ENCODE data around the gene ALX4.

Gene ALX4

DNA sequence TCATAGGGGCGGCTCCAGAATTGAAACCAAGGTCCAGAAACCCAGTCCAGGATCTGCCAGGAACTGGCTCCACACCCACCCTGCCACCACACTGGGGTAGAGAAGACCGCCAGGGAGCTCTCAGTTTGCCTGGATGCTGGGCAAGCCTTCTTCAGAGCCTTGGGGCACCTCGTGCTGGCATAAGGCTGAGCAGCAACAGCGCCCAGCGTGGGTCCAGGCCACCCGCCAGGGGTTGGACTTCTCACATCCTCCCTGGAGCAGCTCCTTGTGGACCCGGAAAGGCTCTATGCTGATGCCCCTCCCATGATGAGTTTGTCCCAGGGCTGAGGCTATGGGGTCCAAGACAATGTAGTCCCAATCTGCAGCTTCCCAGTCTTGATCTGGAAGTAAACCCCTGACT, 29.7 kb downstream of the ALX4 start:
- Histone ChIP-seq H3K36me3 (replicated peaks; ENCODE audit: insufficient read depth, low read length) (no peaks in the 10 kb centered on the region), H3K9me3 (replicated peaks; ENCODE audit: insufficient read depth, low read length) (no peaks in the 10 kb centered on the region), H2AFZ (ENCODE audit: low read length) (no peak overlapping the region), H3F3A (ENCODE audit: insufficient read depth, low read length) (no peaks in the 10 kb centered on the region), H3K27me3 (replicated peaks; ENCODE audit: insufficient read depth, low read length) (no peaks in the 10 kb centered on the region), H3K9ac (ENCODE audit: low read length) (no peak overlapping the region), H3K4me1 (ENCODE audit: low read length) (no peaks in the 10 kb centered on the region), H3K4me2 (ENCODE audit: low read depth, low read length) (no peak overlapping the region), H4K20me1 (ENCODE audit: insufficient read depth, low read length) (no peaks in the 10 kb centered on the region), H3K4me3 (ENCODE audit: low read length) (no peak overlapping the region), H3K27ac (ENCODE audit: low read length) (no peak overlapping the region), H3K79me2 (ENCODE audit: low read length) (no peaks in the 10 kb centered on the region), H3K9me2 (replicated peaks; ENCODE audit: insufficient read depth, low read length) (no peaks in the 10 kb centered on the region)
- no peak for DNase-seq
- TF ChIP-seq EZH2 (optimal IDR thresholded peaks at IDR 0.05; ENCODE audit: low read depth, low read length) (no peak), EZH2phosphoT487 (IDR thresholded peaks at IDR 0.05; ENCODE audit: low read length) (no peak)
- TF ChIP-seq, protein P1, sequence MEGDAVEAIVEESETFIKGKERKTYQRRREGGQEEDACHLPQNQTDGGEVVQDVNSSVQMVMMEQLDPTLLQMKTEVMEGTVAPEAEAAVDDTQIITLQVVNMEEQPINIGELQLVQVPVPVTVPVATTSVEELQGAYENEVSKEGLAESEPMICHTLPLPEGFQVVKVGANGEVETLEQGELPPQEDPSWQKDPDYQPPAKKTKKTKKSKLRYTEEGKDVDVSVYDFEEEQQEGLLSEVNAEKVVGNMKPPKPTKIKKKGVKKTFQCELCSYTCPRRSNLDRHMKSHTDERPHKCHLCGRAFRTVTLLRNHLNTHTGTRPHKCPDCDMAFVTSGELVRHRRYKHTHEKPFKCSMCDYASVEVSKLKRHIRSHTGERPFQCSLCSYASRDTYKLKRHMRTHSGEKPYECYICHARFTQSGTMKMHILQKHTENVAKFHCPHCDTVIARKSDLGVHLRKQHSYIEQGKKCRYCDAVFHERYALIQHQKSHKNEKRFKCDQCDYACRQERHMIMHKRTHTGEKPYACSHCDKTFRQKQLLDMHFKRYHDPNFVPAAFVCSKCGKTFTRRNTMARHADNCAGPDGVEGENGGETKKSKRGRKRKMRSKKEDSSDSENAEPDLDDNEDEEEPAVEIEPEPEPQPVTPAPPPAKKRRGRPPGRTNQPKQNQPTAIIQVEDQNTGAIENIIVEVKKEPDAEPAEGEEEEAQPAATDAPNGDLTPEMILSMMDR (IDR thresholded peaks at IDR 0.05; ENCODE audit: low read length), result no peak

DNA sequence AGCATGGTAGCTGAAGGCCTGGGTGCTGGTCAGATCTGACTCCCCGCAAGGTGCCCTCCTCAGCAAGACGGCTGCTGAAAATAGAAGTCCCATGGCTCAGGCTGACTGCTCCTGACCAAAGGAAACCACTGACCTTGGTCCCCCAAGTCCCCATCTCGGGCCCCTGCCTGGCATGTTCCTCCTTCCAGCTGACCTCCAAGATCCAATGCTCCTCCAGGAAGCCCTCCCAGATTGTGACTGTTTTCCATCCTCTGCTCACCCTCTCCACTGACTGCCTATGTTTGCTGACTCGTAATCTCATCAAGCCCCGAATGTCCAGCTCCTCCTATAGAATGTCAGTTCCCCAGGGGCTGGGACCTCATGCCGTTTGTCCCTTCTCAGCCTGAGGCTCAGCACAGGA, 30.5 kb downstream of the ALX4 start:
- Histone ChIP-seq H2AFZ (ENCODE audit: low read length) (no peak overlapping the region), H3F3A (ENCODE audit: insufficient read depth, low read length) (no peaks in the 10 kb centered on the region), H3K9ac (ENCODE audit: low read length) (no peak overlapping the region), H3K4me3 (ENCODE audit: low read length) (no peak overlapping the region), H3K4me2 (ENCODE audit: low read depth, low read length) (no peak overlapping the region), H3K79me2 (ENCODE audit: low read length) (no peaks in the 10 kb centered on the region), H3K9me3 (replicated peaks; ENCODE audit: insufficient read depth, low read length) (no peaks in the 10 kb centered on the region), H3K27me3 (replicated peaks; ENCODE audit: insufficient read depth, low read length) (no peaks in the 10 kb centered on the region), H3K4me1 (ENCODE audit: low read length) (no peaks in the 10 kb centered on the region), H3K9me2 (replicated peaks; ENCODE audit: insufficient read depth, low read length) (no peaks in the 10 kb centered on the region), H3K36me3 (replicated peaks; ENCODE audit: insufficient read depth, low read length) (no peaks in the 10 kb centered on the region), H3K27ac (ENCODE audit: low read length) (no peak overlapping the region), H4K20me1 (ENCODE audit: insufficient read depth, low read length) (no peaks in the 10 kb centered on the region)
- TF ChIP-seq EZH2phosphoT487 (IDR thresholded peaks at IDR 0.05; ENCODE audit: low read length), result no peak
- TF ChIP-seq, protein P1 (IDR thresholded peaks at IDR 0.05; ENCODE audit: low read length), result no peak
- no peak for TF ChIP-seq EZH2 (optimal IDR thresholded peaks at IDR 0.05; ENCODE audit: low read depth, low read length)
- no peak for DNase-seq

DNA sequence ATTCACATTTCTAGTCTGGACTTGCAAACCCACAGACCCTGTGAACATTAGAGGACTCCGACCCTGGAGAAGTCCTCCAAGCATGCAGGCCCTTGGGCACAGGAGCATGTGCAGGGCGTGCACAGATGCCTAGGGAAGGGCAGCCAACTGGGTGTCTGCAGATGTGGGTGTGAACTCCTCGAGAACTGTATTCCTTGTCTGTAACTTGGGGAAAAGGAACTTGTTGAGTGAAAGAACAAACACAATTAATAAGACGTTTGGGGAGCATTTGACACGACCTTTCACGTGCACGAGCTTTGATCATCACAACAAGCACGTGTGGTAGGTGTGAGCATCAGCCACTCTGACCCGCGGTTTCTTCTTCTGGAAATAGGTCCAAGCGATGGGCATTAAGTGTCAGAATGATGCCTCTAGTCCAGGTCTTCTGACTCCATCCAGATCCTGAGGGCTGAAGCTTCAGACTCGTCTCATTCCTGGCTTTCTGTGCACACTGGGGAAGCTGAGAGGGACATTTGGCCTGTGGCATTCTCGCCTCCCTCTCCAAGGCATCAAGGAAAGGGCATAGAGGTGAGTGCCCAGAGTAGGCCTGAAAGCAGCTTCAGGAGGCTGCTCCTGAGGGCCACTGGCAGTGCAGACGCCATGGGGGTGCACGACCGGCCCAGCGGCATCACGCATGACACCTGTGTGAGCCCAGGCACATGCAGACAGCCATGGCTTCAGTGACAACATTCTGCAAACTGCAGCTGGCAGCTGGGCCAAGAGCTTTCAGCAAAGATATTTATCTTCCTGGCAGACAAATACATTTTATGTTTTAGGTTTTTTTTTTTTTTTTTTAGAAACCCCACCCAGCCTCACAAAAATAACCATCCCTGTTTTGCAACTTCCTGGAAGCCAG, 32.5 kb downstream of the ALX4 start:
- Histone ChIP-seq H3K27ac (ENCODE audit: low read length) (no peak overlapping the region), H4K20me1 (ENCODE audit: insufficient read depth, low read length) (no peaks in the 10 kb centered on the region), H3F3A (ENCODE audit: insufficient read depth, low read length) (no peaks in the 10 kb centered on the region), H3K9me3 (replicated peaks; ENCODE audit: insufficient read depth, low read length) (no peaks in the 10 kb centered on the region), H3K36me3 (replicated peaks; ENCODE audit: insufficient read depth, low read length) (no peaks in the 10 kb centered on the region), H3K9ac (ENCODE audit: low read length) (no peak overlapping the region), H3K27me3 (replicated peaks; ENCODE audit: insufficient read depth, low read length) (no peaks in the 10 kb centered on the region), H3K4me3 (ENCODE audit: low read length) (no peak overlapping the region), H3K4me1 (ENCODE audit: low read length) (no peaks in the 10 kb centered on the region), H3K79me2 (ENCODE audit: low read length) (no peaks in the 10 kb centered on the region), H3K4me2 (ENCODE audit: low read depth, low read length) (no peak overlapping the region), H3K9me2 (replicated peaks; ENCODE audit: insufficient read depth, low read length) (no peaks in the 10 kb centered on the region), H2AFZ (ENCODE audit: low read length) (no peak overlapping the region)
- DNase-seq, result no peak
- TF ChIP-seq EZH2 (optimal IDR thresholded peaks at IDR 0.05; ENCODE audit: low read depth, low read length) (no peak), EZH2phosphoT487 (IDR thresholded peaks at IDR 0.05; ENCODE audit: low read length) (no peak)
- TF ChIP-seq, protein P1 (IDR thresholded peaks at IDR 0.05; ENCODE audit: low read length), result no peak

Measured in MM.1S (cell line).